Measurements from ENCODE around the gene SFT2D1.

The SFT2D1 gene

GRCh38 chr6:166306378-166307081, 35.8 kb downstream of the SFT2D1 start:
- no peak for DNase-seq

- DNase-seq, result no peak
These were observed 36.7 kb downstream of the SFT2D1 start for GRCh38 chr6:166305562-166306117.

DNA sequence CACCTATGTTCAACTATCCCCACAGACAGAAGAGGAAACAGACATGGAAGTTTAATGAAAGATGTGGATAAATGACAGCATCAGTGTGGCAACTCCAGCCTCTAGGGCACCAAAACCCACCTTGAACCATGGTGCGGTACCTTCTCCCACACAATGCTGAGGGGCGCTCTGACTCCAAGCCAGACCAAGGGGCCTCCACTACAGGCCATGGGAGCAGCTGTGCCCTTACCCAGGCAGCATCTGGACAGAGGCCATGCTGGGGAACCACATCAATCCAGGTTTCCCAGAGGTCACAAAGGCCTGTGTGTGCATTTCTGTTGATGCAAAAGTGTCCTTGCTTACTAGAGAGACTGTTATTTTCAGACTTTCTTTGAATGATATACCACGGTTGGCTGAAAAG, 38.2 kb downstream of the SFT2D1 start:
- DNase-seq, result no peak

GRCh38 chr6:166301611-166302529, 40.5 kb downstream of the SFT2D1 start:
- no peak for DNase-seq

- DNase-seq, result no peak
These were observed 41.9 kb downstream of the SFT2D1 start for GRCh38 chr6:166300357-166300987.

DNA sequence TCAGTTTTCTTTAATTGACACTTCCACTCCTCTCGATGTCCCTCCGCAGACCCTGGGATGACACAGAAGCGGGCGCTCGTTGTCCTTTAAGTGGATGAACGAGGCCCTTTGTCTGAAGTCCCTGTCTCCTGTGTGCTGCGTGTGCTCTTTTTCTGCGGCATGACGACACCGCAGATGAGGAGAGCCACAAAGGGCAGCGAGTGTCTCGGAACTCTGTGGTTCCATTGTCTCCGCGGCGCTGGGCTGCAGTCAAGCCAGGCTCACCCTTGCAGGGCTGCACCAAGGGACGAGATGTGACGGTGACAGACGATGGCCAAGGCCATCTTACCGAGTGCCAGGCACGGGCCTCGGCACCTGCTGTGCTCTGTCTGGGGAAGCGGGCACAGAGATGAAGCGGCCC, 44.7 kb downstream of the SFT2D1 start:
- no peak for DNase-seq

- no peak for DNase-seq
These were observed 46.1 kb downstream of the SFT2D1 start for GRCh38 chr6:166296035-166296883.

DNA sequence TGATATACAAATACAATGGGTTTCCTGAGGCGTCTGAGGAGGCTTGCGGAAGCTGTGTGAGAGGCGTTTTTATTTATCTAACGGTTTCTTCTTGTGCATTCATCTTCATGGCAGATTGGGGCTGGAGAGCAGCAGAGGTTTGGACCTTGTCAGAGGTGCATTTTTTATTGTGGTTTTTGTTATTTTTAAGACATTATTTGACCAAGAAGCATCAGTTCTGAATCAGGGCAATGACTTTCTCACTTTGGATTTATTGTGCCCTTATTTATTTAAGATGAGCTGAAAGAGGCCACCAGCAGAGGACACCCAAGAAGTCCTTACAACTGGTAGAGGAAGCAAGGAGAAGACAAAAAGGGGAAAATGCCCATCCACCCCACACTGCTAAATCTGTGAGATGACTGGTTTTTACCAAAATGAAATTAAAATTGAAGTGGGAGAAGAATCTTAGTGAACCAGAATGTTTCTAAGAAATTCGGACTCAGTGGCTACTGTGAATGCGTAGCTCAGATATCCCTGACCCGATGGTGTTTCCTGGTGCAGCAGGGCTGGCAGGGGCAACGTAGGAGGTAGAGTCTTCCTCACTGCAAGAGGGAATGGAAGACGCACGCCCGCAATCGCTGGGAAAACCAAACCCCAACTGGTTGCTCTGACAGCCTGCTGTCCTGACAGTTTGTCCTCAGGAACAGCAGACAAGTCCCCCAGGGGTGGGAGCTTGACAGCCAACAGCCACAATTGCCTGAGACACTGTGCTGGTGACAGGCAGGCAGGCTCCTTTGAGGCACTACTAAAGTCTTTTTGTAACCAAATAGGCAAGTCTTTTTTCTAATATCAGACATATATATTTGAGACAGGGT, 48.4 kb downstream of the SFT2D1 start:
- DNase-seq, result no peak

DNA sequence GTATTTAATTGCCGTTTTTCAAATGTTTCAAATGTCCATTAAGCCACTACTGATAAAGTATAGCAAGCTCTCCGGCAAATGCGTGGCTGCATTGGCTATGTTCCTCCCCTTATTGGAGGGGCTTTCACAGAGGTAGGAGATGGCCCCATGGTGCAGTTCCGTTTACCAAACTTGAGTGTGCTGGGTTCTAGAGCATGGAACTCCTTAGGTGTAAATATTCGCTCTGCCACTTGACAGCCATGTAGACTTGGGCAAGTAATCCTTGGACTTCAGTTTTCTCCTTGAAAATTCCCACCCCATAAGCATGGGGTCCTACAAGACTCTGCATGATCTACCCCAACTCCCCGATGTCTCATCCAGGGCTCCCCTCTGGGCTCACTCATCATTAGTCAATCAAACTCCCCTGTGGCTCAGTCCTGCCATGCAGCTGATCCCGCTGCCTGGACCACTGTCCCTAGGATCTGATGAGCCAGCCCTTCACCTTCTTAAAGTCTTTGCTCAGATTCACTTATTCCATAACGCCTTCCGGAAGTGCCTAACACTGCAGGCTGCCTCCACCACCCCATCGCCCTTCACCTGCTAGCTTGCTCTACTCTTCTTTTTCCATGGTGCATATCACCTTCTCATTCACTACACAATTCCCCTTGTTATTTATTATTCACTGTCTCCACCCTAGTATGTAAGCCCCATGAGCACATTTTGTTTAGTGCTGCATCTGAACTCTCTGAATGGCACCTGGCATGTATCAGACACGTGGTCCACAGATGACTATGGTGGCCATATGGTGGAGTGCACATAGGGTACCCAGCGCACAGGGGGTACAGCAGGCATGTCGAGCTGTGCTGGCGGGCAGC, 52.9 kb downstream of the SFT2D1 start:
- DNase-seq, result no peak

DNA sequence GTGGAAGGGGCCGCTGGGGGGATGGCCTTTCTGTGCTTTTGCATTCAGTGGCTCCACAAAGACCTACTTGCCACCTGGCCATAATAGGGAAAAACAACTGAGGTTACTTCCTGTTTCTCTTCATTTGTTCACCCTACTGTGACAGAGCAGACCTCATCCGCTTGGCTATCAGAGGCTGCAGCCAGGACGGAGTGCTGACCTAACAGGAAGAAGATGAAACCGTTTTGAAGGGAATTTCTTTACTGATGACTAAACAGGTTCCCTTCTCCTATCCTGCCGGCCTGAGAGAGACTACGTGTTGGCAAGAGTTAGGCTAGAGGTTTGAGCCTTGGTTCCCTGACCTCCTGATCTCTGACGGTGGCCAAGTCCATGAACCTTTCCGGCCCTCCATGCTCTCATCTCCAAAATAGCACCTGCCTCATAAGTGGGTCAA, 55.5 kb downstream of the SFT2D1 start:
- DNase-seq, result no peak

DNA sequence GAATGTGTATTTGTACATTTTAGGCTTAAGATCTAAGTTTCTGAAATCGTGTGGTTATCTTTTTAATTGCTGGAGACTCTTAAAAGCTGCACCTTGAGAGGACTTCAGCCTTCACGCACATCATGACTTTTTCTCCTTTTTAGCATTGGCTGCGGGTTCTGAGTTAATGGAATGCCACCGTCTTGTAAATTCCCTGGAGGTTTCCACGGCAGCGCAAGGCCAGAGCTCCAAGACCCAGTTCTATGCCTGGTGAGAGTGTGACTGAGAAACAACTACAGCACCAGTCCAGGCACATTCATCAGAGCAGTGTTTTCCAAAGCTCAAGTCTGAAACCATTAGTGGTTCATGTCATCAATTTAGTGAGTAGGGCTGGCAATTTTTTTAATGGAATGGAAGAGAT, 57.1 kb downstream of the SFT2D1 start:
- DNase-seq, result no peak

GRCh38 chr6:166284640-166285039, 57.7 kb downstream of the SFT2D1 start:
- no peak for DNase-seq

- no peak for DNase-seq
These were observed 59.8 kb downstream of the SFT2D1 start for GRCh38 chr6:166282394-166283032.

GRCh38 chr6:166281104-166281503, 61.2 kb downstream of the SFT2D1 start:
- DNase-seq, result no peak

DNA sequence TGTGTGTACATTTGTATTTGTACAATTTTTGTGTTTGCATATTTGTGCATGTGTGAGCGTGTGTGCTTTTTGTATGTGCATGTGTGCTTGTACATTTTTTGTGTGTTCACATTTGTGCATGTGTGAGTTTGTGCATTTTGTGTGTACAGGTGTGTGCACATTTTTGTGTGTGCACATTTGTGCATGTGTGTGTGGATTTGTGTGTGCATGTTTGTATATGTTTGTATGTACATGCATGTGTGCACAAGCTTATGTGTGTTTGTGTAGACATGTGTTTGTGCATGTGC, 63.0 kb downstream of the SFT2D1 start:
- no peak for DNase-seq

GRCh38 chr6:166278579-166279392, 63.6 kb downstream of the SFT2D1 start:
- DNase-seq, result no peak

GRCh38 chr6:166277892-166278578, 64.3 kb downstream of the SFT2D1 start:
- no peak for DNase-seq

DNA sequence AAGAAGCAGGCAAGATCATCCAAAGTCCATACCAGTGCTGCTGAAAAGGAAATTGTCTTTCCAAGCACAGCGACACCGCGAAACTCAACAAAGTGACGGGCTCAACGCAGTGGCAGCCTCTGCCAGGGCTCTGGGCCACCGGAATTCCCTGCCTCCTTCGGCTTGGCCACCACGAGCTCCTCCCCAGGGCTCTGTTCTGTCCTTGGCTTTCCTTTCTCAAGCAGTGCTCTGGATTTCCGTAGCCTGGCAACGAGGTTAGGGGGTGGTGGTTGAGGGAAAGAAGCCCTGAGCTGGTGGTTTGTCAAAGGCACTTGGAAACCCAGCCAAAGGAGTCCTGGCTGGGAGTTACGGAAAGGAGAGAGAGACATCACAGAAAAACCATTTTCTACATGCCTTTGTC, 65.3 kb downstream of the SFT2D1 start:
- no peak for DNase-seq
